ENCODE measurements around the gene PUSL1. TPM values are rescaled to one million over a fixed set of nuclear protein-coding genes. Genes with fewer than 3 reads are reported as not detected.

Gene PUSL1
- total RNA-seq, 2 donors from 2014 or later, result 14.5 to 24.8 TPM

GRCh38 chr1:1294250-1294890 lies 14.0 kb upstream of the PUSL1 start:
- peaks cover 6% of the 10 kb centered on the region for H3K36me3 ChIP-seq
- no peak for DNase-seq (ENCODE audit: low spot score)

GRCh38 chr1:1295154-1295923 lies 13.1 kb upstream of the PUSL1 start:
- H3K36me3 ChIP-seq, result peaks cover 6% of the 10 kb centered on the region
- no peak overlapping the region for H3K4me3 ChIP-seq
- no peak for TF ChIP-seq CTCF (IDR thresholded peaks at IDR 0.05)
- no peaks in the 10 kb centered on the region for H3K27me3 ChIP-seq
- no peak overlapping the region for H3K27ac ChIP-seq
- H3K4me1 ChIP-seq, result peaks cover 0 to 14% of the 10 kb centered on the region in 2 donors
- no peak for DNase-seq (ENCODE audit: low spot score)
- H3K9me3 ChIP-seq, result no peaks in the 10 kb centered on the region

More at GRCh38 chr1:1294250-1294890, 14.0 kb upstream of the PUSL1 start:
- no peak overlapping the region for H3K4me3 ChIP-seq
- no peak for TF ChIP-seq CTCF (IDR thresholded peaks at IDR 0.05)
- no peaks in the 10 kb centered on the region for H3K27me3 ChIP-seq
- H3K9me3 ChIP-seq, result no peaks in the 10 kb centered on the region
- peaks cover 0 to 15% of the 10 kb centered on the region in 2 donors for H3K4me1 ChIP-seq
- no peak overlapping the region for H3K27ac ChIP-seq

GRCh38 chr1:1296070-1297061 lies 12.0 kb upstream of the PUSL1 start:
- TF ChIP-seq CTCF (IDR thresholded peaks at IDR 0.05), result no peak
- no peak overlapping the region for H3K4me3 ChIP-seq
- DNase-seq (ENCODE audit: low spot score), result no peak
- H3K27ac ChIP-seq, result no peak overlapping the region
- no peaks in the 10 kb centered on the region for H3K27me3 ChIP-seq
- peaks cover 0 to 4% of the 10 kb centered on the region in 2 donors for H3K4me1 ChIP-seq
- no peaks in the 10 kb centered on the region for H3K9me3 ChIP-seq
- H3K36me3 ChIP-seq, result peaks cover 6% of the 10 kb centered on the region

GRCh38 chr1:1297802-1298424 lies 10.5 kb upstream of the PUSL1 start:
- no peak overlapping the region for H3K4me3 ChIP-seq
- H3K36me3 ChIP-seq, result peaks cover 6% of the 10 kb centered on the region
- TF ChIP-seq CTCF (IDR thresholded peaks at IDR 0.05), result no peak
- DNase-seq (ENCODE audit: low spot score), result no peak
- no peaks in the 10 kb centered on the region for H3K9me3 ChIP-seq
- H3K27ac ChIP-seq, result no peak overlapping the region
- no peaks in the 10 kb centered on the region for H3K4me1 ChIP-seq
- H3K27me3 ChIP-seq, result no peaks in the 10 kb centered on the region

Data from right atrium auricular region (tissue), 2 donors.